Measurements from ENCODE around the gene SMTNL2.
"Not testable (repeated sequence)": the region's sequence is repeated elsewhere in the genome, so short reads cannot be mapped to it uniquely, and the experiment has no call there.

Gene SMTNL2

DNA sequence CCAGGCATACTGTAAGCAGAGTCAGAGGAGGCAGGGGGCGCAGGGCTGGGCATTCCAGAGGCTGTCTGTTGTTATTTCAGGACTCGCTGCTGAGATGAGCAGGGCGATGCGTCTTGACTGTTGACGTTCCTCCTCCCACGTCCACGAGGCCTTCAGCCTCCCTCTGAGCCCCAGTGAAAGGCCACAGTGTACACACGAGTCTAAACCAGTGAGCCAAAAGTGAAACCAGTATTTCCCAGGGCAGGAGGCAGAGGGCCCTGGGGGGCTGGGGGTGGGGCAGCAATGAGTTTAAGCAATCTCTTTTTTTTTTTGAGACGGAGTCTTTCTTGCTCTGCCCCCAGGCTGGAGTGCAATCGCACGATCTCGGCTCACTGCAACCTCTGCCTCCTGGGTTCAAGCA lies 21.5 kb downstream of the SMTNL2 start:
- FAIRE-seq, result no peak

DNA sequence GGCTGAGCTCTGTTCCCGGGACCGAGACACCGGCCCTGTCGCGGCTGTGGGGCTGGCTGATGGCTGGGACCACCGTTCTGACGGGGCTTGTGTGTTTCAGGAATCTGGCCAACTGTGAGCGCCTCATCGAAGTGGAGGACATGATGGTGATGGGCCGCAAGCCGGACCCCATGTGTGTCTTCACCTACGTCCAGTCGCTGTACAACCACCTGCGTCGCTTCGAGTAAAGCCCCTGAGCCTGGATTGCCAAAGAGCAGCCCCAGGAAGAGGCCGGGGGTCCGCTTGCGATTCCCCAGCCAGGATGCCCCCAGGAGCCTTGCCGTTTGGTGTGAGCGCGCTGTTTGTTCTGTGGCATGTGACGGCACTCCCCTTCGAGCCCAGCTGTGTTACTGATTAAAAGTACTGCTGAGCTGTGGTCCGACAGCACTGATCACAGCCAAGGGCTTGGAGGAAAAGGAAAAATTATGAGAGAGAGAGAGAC lies 23.0 kb downstream of the SMTNL2 start:
- FAIRE-seq, result no peak

DNA sequence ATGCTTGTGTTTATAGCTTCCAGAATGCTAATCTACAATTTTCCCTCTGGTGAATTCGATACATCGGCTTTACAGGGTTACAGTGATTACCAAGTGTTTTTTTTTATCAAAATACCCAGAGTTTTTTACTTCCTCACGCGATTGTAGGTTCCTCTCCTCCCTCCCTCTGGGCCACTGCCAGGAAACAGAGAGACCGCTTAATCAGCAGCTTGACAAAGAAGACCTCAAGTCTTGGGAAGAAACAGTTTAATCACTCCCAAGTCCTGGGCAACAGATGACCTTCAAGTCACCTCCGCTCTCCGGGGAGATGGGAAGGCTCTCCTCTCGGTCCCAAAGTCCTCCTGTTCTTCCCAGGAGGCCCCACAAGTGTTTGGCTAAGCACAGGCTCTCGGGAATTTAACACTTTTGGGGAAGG lies 23.5 kb downstream of the SMTNL2 start:
- FAIRE-seq, result no peak

DNA sequence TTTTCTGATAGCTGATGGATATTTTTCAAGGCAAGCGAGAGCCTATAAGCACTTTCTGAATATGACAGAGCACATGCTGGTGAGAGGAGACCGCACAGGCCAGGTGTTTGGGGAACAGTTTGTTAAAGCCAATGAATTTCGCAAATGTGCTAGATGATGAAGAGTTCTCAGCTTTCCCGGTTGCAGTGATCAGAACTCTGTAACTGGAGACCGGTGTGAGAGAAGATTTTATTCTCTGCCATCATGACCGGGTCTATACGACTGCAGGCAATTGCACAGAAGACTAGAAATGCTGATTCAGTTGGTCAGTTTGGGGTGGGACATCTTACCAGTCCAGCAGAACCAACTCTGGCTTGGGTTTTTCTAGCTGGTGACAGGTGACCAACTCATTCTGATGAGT lies 25.4 kb downstream of the SMTNL2 start:
- FAIRE-seq, result no peak

DNA sequence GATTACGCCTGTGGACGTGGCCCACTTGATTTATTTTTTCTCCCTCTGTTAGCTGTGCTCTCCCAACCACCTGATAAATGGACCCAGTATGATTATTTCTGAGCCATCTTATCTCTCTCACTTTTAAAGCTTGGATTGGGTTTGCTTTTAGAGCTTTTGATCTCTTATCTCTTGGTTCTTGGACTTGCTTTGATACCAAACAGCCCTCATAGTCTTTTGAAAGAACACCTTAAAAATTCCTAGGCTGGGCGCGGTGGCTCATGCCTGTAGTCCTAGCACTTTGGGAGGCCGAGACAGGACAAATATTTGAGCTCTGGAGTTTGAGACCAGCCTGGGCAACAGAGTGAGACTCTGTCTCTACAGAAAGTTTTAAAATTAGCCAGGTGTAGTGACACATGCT lies 25.8 kb downstream of the SMTNL2 start:
- no peak for FAIRE-seq

DNA sequence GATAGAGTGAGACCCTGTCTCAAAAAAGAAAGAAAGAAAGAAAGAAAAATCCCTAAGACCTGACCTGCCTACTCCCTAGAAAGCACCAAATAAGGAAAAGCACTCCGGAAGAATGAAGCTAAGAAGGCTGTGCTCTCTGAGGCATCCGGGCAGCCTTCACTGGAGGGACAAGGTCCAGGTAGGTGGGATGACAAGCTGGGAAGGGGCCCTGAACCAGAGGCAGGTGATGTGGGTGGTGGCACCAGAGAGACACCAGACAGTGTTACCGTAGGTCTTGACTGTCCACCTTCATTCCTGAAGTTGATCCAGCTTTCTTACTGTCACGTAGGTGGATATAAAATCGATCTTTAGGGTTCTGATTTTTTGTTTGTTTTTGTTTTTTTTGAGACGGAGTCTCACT lies 26.3 kb downstream of the SMTNL2 start:
- FAIRE-seq, result no peak

DNA sequence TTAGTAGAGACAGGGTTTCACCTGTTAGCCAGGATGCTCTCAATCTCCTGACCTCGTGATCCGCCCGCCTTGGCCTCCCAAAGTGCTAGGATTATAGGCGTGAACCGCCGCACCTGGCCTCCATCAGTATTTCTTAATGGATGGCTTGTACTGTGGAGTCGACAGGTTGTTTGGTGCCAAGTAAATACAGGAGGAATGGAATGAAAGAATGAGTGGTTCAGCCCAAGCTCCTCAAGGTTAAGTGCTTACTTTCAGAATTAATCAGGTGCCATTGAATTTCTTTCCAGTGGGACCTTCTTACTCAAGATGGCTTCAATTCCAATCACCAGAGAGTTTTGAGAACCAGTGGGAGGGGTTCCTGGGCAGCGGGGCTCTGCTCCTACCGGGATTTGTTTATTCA lies 32.1 kb downstream of the SMTNL2 start:
- FAIRE-seq, result no peak

DNA sequence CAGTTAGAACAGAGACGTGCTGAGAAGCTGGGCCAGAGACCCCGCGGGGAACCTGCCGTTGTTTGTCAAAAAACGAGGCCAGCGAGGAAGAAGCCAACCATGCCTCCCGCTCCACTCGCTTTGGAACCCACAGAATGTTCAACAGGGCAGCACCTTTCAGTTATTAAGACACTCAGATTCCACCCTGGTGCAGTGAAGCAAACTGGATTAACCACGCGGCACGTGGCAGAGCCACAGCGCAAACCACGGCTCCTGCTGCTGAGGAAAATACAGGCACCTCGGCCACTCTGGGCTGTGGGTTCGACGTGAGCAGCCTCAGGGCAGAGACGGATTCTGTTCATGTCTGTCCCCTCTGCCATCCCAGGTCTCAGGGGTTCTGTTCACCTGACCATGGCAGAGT lies 32.8 kb downstream of the SMTNL2 start:
- FAIRE-seq, result no peak

DNA sequence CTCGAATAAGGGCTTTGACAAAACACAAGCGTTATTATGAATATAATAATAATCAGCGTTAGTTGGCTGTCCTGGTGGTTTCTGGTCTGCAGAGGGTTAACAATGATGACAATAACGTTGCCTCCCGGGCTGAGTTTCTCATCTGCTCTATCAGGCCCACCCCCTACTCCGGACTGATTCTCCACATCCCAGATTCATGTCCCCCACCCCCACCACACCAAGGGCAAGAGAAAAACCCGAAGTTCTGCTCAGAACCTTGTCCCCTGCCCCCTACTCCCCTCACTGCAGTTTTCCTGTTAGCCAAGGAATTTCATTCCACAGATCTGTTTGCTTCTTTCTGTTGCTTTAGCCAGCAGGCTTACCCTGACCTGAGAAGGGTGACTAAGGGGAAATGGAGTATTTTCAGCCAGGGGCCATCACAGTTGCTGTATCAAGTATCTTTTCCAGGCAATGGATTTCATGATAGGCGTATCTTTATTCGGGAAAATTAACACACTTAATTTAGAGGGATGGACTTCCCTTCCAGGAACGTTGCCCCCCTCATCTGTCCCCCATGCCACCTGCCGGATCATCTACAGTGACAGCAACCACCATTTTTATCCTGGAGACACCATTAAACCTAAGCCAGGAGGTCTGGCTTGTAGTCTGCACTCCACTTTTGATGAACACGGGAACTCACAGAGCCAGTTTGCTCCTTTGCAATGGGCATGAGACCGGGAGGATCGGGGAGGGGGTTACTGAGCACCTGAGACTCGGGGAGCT lies 33.4 kb downstream of the SMTNL2 start:
- FAIRE-seq, result no peak

DNA sequence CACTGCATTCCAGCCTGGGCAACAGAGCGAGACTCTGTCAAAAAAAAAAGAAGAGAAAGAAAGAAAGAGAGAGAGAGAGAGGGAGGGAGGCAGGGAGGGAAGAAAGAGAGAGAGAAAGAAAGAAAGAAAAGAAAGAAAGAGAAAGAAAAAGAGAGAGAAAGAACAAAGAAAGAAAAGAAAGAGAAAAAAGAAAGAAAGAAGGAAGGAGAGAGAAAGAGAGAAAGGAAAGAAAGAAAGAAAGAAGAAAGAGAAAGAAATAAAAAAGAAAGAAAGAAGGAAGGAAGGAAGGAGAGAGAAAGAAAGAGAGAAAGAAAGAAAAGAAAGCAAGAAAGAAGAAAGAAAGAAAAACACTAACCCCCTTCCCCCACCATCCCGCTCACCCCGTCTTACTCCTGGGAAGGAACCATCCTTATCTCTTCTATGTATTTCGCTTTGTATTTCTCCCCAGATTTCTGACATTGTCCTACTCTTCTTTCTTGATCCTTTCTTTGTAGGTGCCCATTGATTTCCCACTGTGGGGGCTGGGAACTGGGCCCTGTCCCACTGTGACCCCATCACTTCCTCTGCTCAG lies 36.3 kb downstream of the SMTNL2 start:
- FAIRE-seq, result no peak

DNA sequence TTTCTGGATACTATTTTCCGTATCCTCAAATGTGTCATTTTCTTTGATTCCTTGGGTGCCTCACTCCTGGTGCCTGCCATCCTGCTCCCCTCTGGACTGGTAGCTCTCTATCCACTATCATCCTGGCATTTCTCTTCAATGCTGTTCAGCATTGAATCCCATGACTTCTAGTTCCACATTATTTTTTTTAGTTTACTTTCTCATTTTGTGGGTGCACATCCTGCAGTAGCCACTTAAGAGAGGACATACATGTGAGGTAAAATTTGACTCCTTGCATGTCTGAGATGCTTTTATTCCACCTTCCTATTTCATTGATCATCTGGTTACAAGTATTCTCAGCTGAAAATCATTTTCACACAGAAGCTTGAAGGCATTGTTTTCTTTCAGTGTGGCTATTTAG lies 38.0 kb downstream of the SMTNL2 start:
- FAIRE-seq, result no peak

DNA sequence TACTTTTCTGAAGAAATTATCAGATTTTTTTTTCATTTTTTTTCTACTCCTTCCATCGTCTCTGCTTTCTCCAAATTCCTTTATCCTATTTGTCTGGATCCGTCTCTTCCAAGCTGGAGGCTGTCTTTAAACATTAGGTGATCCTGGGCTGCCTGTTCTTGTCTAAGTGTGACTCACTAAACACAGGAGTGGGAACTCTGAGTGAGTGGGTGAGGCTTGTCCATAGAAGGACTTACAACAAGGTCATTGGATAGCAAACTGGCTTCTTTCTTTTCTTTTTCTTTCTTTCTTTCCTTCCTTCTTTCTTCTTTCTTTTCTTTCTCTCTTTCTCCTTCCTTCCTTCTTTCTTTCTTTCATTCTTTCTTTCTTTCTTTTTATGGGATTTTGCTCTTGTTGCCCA lies 38.9 kb downstream of the SMTNL2 start:
- no peak for FAIRE-seq

DNA sequence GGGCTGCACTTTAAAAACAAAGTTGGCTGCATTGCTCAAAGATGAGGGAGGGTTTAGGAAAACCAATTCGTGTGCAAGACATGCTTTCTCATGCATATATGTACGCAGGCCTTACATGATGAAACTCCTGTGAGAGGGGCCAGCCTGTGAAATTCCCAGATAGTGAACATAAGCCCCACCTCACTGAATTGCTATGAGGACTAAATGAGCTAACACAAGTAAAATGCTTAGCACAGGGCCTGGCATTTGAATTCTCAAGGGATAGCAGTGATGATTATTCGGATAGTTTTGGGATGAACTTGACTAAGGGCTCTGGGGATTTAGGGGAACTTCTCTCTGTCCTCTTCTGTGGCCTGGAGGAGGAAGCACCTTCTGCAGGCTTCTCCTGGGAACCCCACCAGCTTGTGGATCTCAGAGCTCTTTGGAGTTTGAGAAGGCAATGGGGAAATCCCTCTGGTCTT lies 40.2 kb downstream of the SMTNL2 start:
- not testable (repeated sequence) for FAIRE-seq

DNA sequence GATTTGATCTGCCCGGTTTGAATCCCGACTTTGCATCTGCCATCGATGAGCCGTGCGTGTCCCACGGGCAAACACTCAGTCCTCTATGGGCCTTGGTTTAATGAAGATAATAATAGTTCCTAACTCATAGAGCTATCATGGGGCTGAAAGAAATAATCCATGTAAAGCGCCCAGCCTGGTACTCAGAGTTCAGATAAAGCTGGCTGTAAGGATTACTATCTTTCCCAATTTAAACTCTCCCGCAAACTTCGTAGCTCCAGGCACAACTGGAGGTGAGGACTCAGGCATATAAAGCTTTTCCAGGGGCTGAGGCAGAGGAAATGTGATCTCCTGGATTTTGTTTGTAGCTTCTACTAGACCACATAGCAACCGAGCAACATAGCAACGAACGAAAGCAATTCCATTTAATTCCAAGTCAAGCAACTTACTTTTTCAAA lies 40.9 kb downstream of the SMTNL2 start:
- FAIRE-seq, result no peak

DNA sequence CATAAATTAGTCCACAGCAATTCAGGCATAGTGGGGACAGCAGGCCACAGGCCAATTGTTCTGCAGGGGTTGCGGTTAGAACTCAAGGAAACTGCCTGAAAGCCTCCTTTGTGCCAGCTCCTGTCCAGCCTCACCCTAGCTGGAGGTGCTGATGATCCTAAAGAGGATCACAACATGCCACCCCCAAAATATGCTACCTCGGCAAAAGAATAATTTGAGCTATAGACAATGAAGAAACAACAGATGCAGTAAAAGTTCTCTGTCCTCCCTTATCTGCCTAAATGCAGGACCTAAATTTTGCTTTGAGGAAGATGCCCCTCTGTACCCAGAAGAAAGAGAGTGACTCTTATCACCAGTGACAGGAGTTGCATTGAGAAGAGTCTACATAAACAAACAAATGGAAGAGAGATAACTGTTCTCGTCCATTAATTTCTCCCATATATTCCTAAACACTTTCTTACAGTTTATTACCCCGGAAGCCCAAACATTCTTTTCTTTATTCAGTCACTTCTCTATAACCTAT lies 42.5 kb downstream of the SMTNL2 start:
- no peak for FAIRE-seq

DNA sequence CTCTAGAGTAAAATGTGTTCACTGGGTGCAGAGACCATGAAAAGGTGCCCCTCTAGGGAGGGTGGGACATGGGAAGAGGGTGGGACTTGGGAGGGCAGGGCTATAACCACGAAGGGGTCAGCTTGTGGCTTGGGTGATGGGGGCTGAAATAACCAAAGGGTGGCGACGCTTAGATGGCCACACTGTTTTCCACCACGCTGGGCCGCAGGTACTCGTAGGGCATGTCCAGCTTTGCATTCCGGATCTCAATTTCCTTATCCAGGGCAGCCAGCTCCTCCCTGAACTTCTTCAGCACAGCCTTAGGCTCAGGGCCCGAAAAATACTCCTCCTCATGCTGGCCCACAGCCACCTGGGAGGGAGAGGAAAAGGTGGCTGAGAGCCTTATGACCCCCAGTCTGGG lies 47.1 kb downstream of the SMTNL2 start:
- FAIRE-seq, result no peak

DNA sequence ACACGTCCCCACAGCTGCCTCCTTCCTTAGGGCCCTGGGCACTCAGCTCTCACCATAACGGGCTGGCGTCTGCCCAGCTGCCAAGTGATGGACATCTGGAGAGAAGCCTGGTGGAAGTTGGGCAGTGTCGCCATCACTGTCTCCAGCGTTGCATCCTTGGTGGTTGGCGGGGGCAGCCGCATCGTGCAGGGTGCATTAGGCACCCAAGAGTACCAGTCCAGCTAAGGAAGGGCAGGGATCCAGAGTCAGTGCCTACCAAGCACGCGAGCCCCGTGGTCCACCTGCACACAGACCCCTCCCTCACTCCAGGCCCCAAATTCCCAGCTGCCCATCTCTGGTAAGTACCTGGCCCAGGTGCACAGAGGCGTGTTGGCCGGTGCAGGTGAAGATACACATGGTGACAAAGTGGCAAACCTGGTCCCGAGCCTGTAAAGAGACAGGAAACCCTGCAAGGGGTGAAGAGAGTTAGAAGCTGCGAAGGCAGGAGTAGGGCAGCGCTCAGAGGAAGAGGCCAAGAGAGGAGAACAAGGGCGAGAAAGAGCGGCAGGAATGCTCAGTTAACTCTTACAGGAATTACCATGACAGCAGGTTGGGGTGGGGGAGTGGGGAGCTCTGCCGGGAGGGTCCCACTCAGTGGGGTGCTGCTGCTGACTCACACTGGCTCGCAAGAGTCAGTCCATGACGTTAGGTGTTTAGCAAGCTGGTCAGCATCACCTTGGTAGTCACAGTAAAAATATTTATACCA lies 47.7 kb downstream of the SMTNL2 start:
- FAIRE-seq, result no peak

DNA sequence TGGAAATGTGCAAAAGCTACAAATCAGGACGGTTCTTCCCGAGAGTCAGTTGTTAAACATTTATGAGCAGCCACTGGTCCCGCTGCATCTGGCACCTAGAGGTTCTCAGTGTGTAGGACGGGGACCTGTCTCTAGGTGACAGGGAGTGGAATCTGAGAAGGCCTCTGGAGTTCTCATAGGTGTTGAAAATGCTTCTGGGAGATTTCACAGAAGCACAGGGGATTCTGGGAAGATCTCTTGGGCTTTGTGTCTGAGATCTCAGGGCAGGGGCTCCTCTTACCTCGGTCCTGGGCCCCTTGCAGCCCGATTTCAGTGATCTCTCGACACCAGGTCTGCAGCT lies 48.2 kb downstream of the SMTNL2 start:
- no peak for FAIRE-seq

DNA sequence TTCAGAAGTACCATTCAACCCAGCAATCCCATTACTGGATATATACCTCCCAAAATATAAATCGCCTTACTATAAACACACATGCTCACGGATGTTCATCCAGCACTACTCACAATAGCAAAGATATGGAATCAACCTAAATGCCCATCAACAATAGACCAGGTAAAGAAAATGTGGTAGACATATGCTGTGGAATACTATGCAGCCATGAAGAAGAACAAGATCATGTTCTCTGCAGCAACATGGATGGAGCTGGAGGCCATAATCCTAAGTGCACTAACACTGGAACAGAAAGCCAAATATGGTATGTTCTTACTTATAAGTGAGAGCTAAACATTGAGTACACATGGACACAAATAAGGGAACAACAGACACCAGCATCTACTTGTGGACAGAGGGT lies 49.3 kb downstream of the SMTNL2 start:
- no peak for FAIRE-seq

DNA sequence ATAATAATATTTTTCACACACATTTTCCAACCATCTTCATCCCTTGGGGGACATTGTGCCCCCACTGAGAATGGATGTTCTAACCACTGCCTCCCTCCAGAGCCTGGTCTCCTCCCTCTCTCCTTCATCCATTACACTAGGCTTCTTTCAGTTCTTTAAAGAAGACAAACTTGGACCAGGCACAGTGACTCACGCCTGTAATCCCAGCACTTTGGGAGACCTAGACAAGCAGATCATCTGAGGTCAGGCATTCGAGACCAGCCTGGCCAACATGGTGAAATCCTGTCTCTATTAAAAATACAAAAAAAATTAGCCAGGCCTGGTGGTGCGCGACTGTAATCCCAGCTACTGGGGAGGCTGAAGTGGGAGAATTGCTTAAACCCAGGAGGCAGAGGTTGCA lies 50.6 kb downstream of the SMTNL2 start:
- FAIRE-seq, result no peak

DNA sequence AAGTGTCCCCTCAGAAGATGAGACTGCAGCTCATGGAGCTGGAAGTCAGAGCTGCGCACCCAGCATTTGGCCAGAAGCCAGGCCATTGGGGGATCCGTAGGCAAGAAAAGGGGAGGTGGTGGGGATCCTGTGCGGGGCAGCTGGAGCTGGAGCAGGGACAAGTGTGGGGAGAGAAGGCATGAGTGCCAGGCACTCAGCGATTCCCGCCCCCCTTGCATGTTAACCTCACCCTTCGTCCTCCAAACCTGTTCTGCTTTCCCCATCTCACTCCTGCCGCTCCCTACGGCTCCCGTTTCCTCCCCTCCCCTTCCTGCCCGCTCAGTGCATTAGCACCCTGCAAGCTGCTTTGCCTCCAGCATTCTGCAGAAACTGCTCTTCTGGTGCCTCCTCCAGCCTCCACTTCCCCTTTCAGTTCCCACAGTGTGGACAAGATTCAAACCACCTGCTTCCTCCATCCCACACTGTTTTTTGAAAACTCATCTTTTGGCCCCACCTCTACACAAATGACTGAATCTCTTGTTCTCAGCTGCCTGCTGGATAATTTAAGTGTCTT lies 51.6 kb downstream of the SMTNL2 start:
- no peak for FAIRE-seq

DNA sequence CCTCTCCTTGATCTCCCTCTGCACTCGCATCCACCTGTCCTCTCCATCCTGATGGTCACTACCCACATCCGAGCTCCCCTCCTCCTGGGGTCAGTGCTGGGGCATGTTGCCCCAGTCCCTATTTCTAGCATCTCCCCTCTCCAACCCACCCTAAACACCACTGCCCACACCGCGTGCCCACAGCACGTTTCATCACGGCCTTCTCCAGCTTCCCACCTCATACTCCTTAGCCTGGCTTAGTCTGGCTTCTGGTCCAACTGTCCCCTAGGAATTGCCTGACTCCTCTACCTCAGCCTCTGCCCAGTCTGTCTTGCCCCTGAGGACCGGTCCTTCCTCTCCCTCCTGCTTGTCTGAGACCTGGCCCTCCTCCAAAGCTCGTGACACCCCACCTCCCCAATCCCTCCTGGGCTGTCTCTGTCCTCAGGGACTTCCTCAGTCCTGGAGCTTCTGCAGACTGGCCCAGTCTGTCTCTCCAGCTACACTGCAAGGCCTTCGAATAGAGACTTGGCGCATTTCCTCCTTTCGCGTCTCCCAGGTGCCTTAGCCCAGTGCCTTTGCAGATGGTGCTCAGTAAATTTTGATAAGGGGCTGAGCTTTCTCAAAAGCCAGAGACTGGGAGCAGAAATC lies 52.3 kb downstream of the SMTNL2 start:
- FAIRE-seq, result no peak

DNA sequence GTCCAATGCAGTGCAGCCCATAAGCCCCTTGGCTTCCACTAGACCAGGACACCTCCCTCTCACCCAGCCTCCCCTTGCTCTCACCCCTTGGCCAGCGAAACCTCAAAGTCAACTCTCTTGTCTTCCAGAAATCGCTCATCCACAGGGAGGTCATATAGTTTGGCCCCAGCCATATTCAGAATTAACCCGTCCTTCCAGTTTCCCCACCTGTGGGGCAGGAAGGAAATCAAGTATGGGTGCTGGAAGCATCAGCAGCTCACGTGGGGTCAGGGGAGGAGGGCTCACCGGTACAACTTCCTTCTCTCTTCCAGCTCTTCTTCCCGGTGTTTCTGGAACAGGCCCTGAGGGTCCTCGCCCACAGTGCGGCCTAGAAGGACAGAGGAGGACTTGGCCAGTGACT lies 54.4 kb downstream of the SMTNL2 start:
- FAIRE-seq, result not testable (repeated sequence)
